Superior temporal gyrus (tissue), 1 donor: ENCODE measurements around the gene SEPTIN5.

Experiments used
- DNase-seq: peaks from one replicate; pipeline ENCODE4 v3.0.0-alpha.2; 2016; ENCODE audit errors: extremely low spot score

Gene SEPTIN5

GRCh38 chr22:19760951-19761724 is 46.8 kb downstream of the SEPTIN5 start:
- DNase-seq = no peak

- DNase-seq = no peak
Measured at GRCh38 chr22:19761725-19762567, 47.6 kb downstream of the SEPTIN5 start.

- no peak for DNase-seq
Measured at GRCh38 chr22:19762568-19763457, 48.5 kb downstream of the SEPTIN5 start.

- no peak for DNase-seq
Measured at GRCh38 chr22:19763458-19764298, 49.4 kb downstream of the SEPTIN5 start.

- no peak for DNase-seq
Measured at GRCh38 chr22:19764299-19764593, 49.9 kb downstream of the SEPTIN5 start.

- no peak for DNase-seq
Measured at GRCh38 chr22:19764636-19765476, 50.6 kb downstream of the SEPTIN5 start.

- DNase-seq = no peak
Measured at GRCh38 chr22:19765477-19766239, 51.4 kb downstream of the SEPTIN5 start.

- DNase-seq = no peak
Measured at GRCh38 chr22:19766240-19766510, 51.9 kb downstream of the SEPTIN5 start.

GRCh38 chr22:19766511-19767426 is 52.5 kb downstream of the SEPTIN5 start:
- DNase-seq = no peak

GRCh38 chr22:19767427-19768341 is 53.4 kb downstream of the SEPTIN5 start:
- no peak for DNase-seq

- DNase-seq = no peak
Measured at GRCh38 chr22:19769393-19769715, 55.1 kb downstream of the SEPTIN5 start.

GRCh38 chr22:19770349-19771220 is 56.3 kb downstream of the SEPTIN5 start:
- no peak for DNase-seq

- DNase-seq = no peak
Measured at GRCh38 chr22:19772422-19772672, 58.0 kb downstream of the SEPTIN5 start.
